Left lobe of liver (tissue), 2 donors: Measurements from ENCODE around the gene PTGES2. TPM values are rescaled to one million over a fixed set of nuclear protein-coding genes. Genes with fewer than 3 reads are reported as not detected.
"Not testable (repeated sequence)": the region's sequence is repeated elsewhere in the genome, so short reads cannot be mapped to it uniquely, and the experiment has no call there.

Source experiments
- ATAC-seq: fragments of 200-7000 bp; cut with Tn5 transposase; one replicate; pipeline ENCODE4 v1.9.1; 2020; ENCODE audit warnings: mild to moderate bottlenecking, moderate library complexity
- DNase-seq: peaks from one replicate; pipeline ENCODE4 v3.0.0-alpha.2; 2020; ENCODE audit warnings: low spot score
- total RNA-seq: library from RNA; stranded (reverse); gene quantifications from one replicate; pipeline ENCODE4 v1.2.1, GENCODE V29; 2021
- donor health status: DM: no; HTN: no; CAD: no; lungs with moderate emphysema.
- donor health status: DM: no; HTN: yes; CAD: no.

Gene PTGES2
- total RNA-seq, 1 donor from 2014 or later, result 35.8 TPM

- DNase-seq (no peak), ATAC-seq (no peak)
These were observed 12.1 kb upstream of the PTGES2 start for GRCh38 chr9:128139621-128140020.

DNA sequence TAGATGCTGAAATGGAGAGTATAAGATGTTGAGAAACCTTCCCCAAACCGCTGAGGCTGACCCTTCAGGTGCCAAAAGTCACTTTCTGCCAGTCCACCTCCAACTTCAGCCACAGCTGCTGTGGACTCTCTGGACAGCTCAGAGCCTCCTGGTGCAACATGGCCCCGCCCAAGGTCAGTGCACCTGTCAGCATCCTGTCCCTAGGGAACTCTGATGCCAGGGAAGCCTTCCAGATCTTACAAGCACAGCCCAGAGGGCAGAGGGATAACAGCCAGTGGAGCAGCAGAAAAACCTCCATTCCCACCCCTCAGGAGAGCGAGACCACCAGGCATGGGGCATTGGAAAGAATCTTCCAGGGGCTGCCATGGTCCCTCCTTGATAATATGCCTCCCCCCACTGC lies 10.5 kb upstream of the PTGES2 start:
- no peak for DNase-seq
- peak; percentile 61 for ATAC-seq

DNA sequence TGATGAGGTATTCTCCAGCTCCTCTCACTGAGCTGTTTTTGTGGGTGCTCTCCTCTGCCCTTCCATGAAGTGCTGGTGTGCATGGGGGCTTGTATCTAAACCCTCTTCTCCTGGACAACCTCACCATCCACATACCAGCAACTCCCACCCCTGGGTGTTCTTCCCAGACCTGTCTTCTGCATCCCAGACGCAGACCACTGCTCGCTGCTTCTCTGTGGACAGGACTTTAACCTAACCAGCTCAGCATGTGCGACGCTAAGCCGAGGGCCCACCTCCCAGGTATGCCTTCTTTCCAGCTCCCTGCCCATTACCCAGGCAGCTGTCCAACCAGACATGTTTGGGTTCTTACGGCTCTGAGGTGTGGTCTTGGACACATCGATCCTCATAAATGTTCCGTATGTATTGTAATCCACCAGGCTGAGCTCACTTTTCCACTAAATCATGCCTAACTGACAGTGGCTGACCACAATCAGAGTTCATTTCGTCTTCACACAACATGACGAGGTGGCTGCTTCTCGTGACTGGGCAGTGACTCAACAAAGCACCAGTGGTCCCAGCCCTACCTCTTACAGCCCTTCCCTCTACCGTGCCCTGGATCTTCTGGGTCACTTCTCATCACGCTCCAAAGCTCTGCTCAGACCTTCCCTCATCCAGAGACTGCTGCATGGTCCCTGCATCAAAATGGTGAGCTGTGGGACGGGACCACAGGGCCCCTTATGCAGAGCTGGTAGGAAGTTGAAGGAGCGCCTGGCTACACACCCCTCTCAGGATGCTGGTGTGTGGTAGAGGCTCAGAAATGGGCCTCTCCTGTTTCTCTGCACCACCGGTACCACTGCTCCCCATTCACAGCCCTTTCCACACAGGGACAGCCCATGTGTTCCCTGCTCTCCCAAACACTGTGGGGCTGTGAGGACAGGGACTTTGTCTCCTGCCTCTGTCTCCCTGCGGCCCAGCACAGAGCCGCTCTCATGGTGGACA lies 9.6 kb upstream of the PTGES2 start:
- DNase-seq, result no peak
- peak; percentile 20 for ATAC-seq

DNA sequence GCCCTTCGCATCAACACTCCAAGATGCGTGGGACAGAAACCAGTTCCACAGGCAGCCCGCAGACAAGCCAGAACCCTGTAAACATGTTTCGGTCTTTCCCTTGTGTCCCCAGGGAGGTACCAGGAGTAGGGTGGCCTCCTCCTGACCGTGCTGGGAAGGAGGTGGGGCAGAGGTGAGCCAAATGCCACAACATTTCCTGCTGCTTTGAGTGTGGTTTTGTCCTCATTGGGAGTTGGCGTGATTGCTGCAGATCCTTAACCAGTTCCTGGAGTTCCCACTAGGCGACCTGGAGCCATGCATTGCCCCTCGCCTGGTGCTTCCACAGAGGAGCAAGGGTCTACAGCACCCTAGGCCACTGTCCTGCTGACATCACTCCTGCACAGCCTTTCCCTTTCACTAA lies 8.0 kb upstream of the PTGES2 start:
- ATAC-seq, result not testable (repeated sequence)

GRCh38 chr9:128132139-128132538 lies 4.6 kb upstream of the PTGES2 start:
- ATAC-seq, result not testable (repeated sequence)

More for the DNA sequence above, 8.0 kb upstream of the PTGES2 start:
- DNase-seq, result not testable (repeated sequence)

DNA sequence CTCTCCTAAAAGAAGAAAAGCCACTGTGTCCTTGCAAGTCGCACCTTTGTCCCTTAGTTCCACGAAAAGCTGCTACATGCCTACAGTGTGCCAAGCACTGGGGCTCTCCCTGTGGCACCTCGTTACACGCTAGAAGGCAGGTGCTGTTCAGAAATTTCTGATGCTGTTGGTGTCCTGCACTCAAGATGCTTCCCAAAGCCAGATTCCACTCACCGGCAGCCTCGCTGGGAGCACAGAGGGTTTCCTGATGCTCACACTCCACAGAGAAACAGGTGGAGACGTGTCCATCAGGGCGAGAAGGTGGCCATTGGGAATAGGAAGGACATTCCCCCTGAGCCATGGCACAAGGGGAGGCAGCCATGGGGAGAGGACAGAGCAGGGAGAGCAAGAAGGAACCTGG lies 3.8 kb upstream of the PTGES2 start:
- not testable (repeated sequence) for DNase-seq, ATAC-seq

More at GRCh38 chr9:128132139-128132538, 4.6 kb upstream of the PTGES2 start:
- not testable (repeated sequence) for DNase-seq

DNA sequence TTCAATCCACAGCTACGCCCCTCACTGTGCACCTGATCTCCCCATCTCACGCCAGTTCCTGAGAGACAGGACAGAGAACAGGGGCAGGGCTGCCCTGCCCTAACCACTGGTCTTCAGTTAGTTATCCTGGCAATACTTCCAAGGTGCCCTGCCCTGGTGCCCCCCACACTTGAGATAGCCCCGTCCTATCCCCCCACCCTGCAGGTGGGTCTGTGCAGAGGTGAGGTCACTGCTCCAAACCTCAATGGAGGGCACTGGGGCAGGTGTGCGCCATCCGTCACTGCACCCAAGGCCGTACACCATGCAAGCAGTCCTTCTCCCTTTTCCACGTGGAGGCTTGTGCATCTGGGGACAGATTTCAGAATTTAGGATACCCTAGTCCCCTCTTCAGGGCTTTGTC lies 3.1 kb upstream of the PTGES2 start:
- not testable (repeated sequence) for ATAC-seq, DNase-seq

DNA sequence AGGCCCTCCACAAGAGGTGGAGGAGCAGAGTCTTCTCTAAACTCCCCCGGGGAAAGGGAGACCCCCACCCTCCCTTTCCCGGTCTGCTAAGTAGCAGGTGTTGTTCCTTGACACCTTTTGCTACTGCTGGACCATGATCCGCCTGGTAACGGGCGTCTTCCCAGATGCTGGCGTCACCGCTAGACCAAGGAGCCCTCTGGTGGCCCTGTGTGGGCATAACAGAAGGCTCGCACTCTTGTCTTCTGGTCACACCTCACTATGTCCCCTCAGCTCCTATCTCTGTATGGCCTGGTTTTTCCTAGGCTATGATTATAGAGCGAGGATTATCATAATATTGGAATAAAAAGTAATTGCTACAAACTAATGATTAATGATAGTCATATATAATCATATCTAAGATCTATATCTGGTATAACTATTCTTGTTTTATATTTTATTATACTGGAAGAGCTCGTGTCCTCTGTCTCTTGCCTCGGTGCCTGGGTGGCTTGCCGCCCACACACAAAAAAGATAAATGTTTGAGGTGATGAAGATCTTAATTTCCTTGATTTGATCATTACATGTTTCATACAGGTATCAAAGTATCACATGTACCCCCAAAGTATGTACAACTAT lies 2.6 kb upstream of the PTGES2 start:
- not testable (repeated sequence) for ATAC-seq
- peak; percentile 63 for DNase-seq

DNA sequence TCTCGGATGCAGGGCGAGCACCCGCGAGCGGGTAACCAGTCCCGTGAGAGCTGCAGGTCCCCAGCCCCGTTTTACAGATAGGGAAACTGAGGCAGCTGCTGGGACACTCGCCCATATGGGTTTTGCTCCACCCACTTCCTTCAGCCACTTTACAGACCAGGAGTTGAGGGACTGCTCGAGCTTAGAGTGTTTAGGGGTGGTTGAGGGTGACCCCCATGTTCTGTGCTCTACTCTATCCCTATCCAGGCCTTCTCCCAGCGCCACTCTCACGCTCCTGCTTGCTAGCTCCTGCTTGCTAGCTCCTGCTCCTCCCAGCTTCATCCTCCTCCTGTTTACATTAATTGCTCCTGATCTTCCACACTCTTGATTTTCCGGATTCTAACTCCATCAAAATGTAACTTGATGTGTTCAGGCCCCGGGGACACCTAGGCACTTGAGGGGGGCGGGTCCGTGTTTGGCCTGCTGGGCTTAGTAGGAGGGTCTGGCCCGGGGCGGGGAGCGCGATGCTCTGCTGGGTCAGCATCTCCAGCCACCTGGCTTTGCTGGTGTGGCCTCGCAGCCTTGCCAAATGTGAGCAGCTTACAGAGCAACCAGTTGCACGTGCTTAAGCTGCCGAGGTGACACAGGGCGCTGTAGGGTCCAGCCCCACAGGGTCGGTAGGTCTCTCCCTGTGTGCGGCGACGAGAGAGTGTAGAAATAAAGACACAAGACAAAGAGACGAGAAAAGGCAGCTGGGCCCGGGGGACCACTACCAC lies 1.5 kb upstream of the PTGES2 start:
- DNase-seq (no peak), ATAC-seq (no peak)

- peak; percentile 84 for ATAC-seq
- peak; percentile 86 for DNase-seq
These were observed 684 bp upstream of the PTGES2 start for GRCh38 chr9:128127990-128128835.

GRCh38 chr9:128125580-128126354 lies 1.8 kb downstream of the PTGES2 start:
- DNase-seq (no peak), ATAC-seq (no peak)

- ATAC-seq, result no peak
- DNase-seq, result no peak
These were observed 2.5 kb downstream of the PTGES2 start for GRCh38 chr9:128124873-128125579.

DNA sequence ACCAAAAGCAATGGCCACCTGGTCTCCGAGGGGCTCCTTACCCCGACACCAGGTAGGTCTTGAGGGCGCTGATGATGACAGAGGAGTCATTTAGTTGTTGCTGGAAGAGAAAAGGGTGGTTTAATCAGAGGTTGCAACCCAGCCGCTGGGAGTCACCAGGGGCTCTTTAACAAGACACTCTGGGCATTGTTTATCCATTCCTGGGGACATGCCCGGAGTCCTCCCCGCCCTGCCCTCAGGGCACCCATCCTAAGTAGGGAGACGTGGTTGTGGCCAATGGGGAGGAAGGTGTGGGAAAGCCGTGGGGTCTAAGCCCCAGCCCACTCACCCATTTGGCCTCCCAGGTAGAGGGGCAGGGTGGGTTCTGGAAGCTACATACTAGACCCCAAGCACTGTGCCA lies 3.1 kb downstream of the PTGES2 start:
- DNase-seq (no peak), ATAC-seq (no peak)

DNA sequence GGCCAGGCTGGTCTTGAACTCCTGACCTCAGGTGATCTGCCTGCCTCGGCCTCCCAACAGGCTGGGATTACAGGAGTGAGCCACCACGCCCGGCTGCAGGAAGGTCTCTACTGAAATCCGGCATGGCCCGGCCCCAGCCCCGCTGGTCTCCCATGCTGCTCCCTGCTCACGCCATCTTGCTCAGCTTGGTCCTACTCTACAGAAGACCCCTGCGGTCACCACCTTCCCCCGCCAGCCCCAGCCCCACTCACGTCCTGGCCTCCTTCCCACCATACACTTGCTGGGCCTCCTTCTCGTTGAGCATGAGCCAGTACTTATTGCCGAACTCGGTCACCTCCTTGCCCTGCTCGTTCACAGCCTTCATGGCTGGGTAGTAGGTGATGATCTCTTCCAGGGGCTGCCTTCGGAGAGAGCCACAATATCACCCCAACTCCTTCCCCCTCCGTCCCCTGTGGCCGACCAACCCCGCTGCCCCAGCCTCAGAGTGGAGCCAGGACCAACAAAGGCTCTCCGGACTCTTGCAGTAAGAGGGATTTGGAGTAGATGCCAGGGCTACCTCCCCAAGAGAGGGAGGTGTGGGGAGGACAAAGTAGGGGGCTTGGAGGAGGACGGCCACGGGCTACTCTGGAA lies 4.0 kb downstream of the PTGES2 start:
- ATAC-seq (no peak), DNase-seq (no peak)

- ATAC-seq, result no peak
- no peak for DNase-seq
These were observed 4.7 kb downstream of the PTGES2 start for GRCh38 chr9:128122809-128123175.

DNA sequence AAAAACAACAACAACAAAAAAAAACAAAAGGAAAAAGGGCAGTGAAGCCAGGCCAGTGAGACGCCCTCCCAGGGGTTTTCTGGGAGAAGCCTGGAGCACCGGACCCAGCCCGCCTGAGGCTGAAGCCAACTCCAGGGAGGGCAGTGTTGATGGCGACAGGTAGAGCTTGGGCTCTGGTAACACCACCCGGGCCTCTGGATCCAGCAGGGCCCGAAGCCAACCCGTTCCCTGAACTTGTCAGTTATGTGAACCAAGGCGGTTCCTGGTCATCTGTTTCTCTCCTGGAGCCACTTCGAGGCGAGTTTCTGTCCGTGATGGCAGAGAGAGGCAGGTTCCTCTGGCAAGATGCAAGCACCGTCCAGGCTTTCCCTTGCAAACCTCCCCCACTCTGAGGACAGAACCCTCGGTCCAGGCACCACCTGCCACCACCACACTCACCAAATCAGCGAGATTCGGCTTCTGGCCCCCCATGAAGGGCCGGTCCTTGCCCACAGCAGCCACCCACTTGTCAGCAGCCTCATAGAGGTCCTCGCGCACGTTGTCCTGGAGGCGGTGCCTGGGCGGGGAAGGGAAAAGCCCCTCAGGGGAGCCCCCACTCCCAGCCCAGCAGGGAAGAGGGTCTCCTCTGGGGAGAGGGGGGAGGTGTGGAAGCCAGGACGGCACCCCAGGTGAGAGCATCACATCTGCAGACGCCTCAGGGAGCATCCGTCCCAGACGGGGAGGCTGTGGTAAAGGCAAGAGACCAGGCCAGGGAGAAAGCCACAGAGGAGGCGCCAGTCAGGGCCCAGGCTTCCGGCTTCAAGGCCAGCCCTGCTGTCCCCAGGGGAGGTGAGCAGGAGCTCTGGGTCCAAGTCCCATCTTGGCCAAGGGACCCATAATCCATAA lies 5.4 kb downstream of the PTGES2 start:
- ATAC-seq (no peak), DNase-seq (peak; percentile 44)

GRCh38 chr9:128121466-128121810 lies 6.1 kb downstream of the PTGES2 start:
- DNase-seq, result no peak
- ATAC-seq, result no peak
